ENCODE results near the gene ZNF23.

Gene ZNF23

GRCh38 chr16:71440669-71441347 is 21.2 kb downstream of the ZNF23 start:
- Histone ChIP-seq H3K9me3 (replicated peaks; ENCODE audit: low read length) (peaks cover 4% of the 10 kb centered on the region), H3K36me3 (ENCODE audit: insufficient read depth, low read length) (no peaks in the 10 kb centered on the region), H3K27me3 (ENCODE audit: control insufficient read depth, insufficient read depth, low read length) (no peaks in the 10 kb centered on the region), H3K4me1 (ENCODE audit: control insufficient read depth, insufficient read depth, low read length) (no peaks in the 10 kb centered on the region), H3K4me3 (ENCODE audit: low read length) (no peak overlapping the region), H3K9ac (ENCODE audit: low read depth, low read length) (no peak overlapping the region), H3K4me2 (ENCODE audit: low read length) (no peak overlapping the region)

DNA sequence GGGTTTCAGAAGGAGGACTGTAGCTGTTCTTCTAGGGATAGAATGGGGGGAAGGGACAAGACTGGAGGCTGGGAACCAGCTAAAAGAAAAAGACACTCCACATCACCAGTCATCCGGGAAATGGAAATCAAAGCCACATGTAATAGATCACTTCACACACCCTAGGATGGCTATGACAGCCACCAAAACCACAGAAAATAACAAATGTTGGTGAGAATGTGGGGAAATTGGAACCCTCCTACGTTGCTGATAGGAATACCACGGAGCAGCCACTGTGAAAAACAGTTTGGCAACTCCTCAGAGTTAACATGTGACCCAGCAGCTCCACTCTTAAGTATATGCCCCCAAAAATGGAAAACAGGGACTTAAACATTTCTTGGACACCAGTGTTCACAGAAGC is 22.5 kb downstream of the ZNF23 start:
- Histone ChIP-seq H3K9me3 (replicated peaks; ENCODE audit: low read length) (peaks cover 4% of the 10 kb centered on the region), H3K27me3 (ENCODE audit: control insufficient read depth, insufficient read depth, low read length) (no peaks in the 10 kb centered on the region), H3K4me2 (ENCODE audit: low read length) (no peak overlapping the region), H3K9ac (ENCODE audit: low read depth, low read length) (no peak overlapping the region), H3K36me3 (ENCODE audit: insufficient read depth, low read length) (no peaks in the 10 kb centered on the region), H3K4me1 (ENCODE audit: control insufficient read depth, insufficient read depth, low read length) (no peaks in the 10 kb centered on the region), H3K4me3 (ENCODE audit: low read length) (no peak overlapping the region)

DNA sequence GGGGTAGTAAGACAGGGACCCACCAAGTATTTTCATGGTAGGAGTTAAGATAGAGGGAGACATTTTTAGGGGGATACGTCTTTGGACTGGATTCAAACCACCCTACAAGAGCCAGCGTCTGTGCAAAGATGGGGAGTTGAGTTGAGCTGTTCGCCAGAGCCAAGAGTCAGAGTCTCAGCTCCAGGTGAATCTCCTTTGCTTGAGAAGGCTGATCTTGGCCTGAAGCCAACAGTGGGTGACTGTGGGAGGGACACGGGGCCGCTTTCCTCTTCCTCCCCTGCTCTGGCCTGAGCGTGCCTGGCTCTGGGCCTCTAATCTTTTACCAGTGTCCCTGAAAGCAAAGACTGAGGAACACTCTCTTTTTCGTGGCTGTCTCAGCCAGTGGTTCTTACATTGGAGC is 25.6 kb downstream of the ZNF23 start:
- Histone ChIP-seq H3K27me3 (ENCODE audit: control insufficient read depth, insufficient read depth, low read length) (no peaks in the 10 kb centered on the region), H3K9me3 (replicated peaks; ENCODE audit: low read length) (no peaks in the 10 kb centered on the region), H3K4me2 (ENCODE audit: low read length) (no peak overlapping the region), H3K4me3 (ENCODE audit: low read length) (no peak overlapping the region), H3K4me1 (ENCODE audit: control insufficient read depth, insufficient read depth, low read length) (no peaks in the 10 kb centered on the region), H3K36me3 (ENCODE audit: insufficient read depth, low read length) (no peaks in the 10 kb centered on the region), H3K9ac (ENCODE audit: low read depth, low read length) (no peak overlapping the region)

GRCh38 chr16:71432906-71433305 is 29.1 kb downstream of the ZNF23 start:
- Histone ChIP-seq H3K27me3 (ENCODE audit: control insufficient read depth, insufficient read depth, low read length) (no peaks in the 10 kb centered on the region), H3K9me3 (replicated peaks; ENCODE audit: low read length) (no peaks in the 10 kb centered on the region), H3K9ac (ENCODE audit: low read depth, low read length) (no peak overlapping the region), H3K36me3 (ENCODE audit: insufficient read depth, low read length) (no peaks in the 10 kb centered on the region), H3K4me3 (ENCODE audit: low read length) (no peak overlapping the region), H3K4me2 (ENCODE audit: low read length) (no peak overlapping the region), H3K4me1 (ENCODE audit: control insufficient read depth, insufficient read depth, low read length) (no peaks in the 10 kb centered on the region)

DNA sequence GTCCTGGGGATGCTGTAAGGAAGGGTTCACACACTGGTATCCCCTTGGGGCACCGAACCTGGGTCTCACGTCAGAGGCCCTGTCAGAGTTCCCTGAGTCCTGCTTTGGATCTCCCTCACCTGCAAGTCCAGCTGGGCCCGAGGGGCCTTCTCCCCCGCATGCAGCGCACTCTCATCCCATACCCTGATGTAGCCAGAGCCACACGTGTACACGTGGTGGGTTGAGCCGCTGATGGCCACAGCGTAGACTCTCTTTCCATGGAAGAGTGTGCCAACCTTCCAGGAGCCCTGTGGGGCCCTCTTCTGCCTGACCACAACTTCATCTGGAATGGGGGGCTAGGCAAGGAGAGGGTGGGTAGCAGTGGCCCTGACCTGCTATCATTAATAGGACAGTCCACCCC is 30.1 kb downstream of the ZNF23 start:
- H3K4me1 ChIP-seq (ENCODE audit: control insufficient read depth, insufficient read depth, low read length), result no peaks in the 10 kb centered on the region
- H3K4me2 ChIP-seq (ENCODE audit: low read length), result no peak overlapping the region
- H3K9me3 ChIP-seq (replicated peaks; ENCODE audit: low read length), result no peaks in the 10 kb centered on the region
- no peak overlapping the region for H3K4me3 ChIP-seq (ENCODE audit: low read length)
- H3K27me3 ChIP-seq (ENCODE audit: control insufficient read depth, insufficient read depth, low read length), result no peaks in the 10 kb centered on the region
- no peaks in the 10 kb centered on the region for H3K36me3 ChIP-seq (ENCODE audit: insufficient read depth, low read length)
- no peak overlapping the region for H3K9ac ChIP-seq (ENCODE audit: low read depth, low read length)

DNA sequence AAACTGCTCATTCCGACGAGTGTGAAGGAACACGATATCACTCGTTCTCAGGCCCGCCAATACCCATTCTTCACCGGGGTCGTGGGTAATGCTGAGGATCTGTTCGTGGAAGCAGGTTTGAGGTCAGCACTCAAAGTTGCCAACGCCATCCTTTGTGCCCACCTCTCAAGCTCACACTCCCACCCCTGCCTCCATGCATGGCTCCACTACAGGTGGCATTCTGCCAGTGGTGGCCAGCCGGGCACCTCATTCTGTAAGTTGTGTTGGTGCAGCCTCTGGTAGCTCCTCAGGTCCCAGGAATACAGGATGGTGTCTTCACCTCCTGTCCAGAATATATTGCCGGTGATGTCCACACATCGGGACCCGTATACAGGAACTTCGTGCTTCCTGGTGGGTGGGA is 30.9 kb downstream of the ZNF23 start:
- Histone ChIP-seq H3K27me3 (ENCODE audit: control insufficient read depth, insufficient read depth, low read length) (no peaks in the 10 kb centered on the region), H3K36me3 (ENCODE audit: insufficient read depth, low read length) (no peaks in the 10 kb centered on the region), H3K9me3 (replicated peaks; ENCODE audit: low read length) (no peaks in the 10 kb centered on the region), H3K4me1 (ENCODE audit: control insufficient read depth, insufficient read depth, low read length) (no peaks in the 10 kb centered on the region), H3K4me2 (ENCODE audit: low read length) (no peak overlapping the region), H3K4me3 (ENCODE audit: low read length) (no peak overlapping the region), H3K9ac (ENCODE audit: low read depth, low read length) (no peak overlapping the region)

DNA sequence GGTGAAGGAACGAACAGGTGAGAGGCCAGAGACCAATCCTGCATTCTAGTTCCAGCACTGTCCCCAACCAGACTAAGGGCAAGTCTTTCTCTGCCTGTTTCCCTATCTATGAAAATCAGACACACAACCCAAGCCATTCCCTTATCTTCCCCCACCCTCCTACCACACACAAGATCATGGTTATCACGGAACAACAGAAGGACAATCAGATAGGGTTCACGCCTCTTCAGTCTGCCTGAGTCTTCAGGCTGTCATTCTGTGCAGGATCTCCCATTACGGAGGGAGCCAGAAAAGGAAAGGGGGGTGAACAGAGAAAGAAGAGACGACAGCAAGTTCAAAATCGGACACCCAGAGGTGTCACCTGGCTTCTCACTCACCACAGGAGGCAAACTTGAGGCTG is 31.3 kb downstream of the ZNF23 start:
- Histone ChIP-seq H3K27me3 (ENCODE audit: control insufficient read depth, insufficient read depth, low read length) (peaks cover 4% of the 10 kb centered on the region), H3K9ac (ENCODE audit: low read depth, low read length) (no peak overlapping the region), H3K9me3 (replicated peaks; ENCODE audit: low read length) (no peaks in the 10 kb centered on the region), H3K4me2 (ENCODE audit: low read length) (no peak overlapping the region), H3K4me1 (ENCODE audit: control insufficient read depth, insufficient read depth, low read length) (no peaks in the 10 kb centered on the region), H3K36me3 (ENCODE audit: insufficient read depth, low read length) (no peaks in the 10 kb centered on the region), H3K4me3 (ENCODE audit: low read length) (no peak overlapping the region)

DNA sequence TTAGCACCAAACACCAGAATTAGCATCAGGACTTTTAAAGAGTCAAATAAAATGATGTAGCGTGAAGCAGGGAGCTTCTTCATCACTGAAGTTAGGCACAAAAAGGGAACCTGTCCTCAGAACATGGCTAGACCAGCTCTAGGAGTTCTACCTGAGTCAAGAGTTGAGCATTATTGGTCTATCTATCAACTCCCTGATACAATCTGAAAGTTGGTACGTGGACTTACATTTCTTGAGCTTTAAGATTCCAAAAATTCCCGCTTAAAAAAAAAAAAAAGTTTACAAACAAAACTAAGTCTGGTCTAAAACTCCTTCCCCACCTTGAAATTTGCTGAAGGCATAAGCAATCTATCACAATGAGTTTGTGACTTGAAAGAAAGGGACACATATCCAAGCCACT is 32.5 kb downstream of the ZNF23 start:
- no peaks in the 10 kb centered on the region for H3K4me1 ChIP-seq (ENCODE audit: control insufficient read depth, insufficient read depth, low read length)
- H3K4me3 ChIP-seq (ENCODE audit: low read length), result no peak overlapping the region
- no peaks in the 10 kb centered on the region for H3K36me3 ChIP-seq (ENCODE audit: insufficient read depth, low read length)
- H3K9ac ChIP-seq (ENCODE audit: low read depth, low read length), result no peak overlapping the region
- H3K4me2 ChIP-seq (ENCODE audit: low read length), result no peak overlapping the region
- peaks cover 14% of the 10 kb centered on the region for H3K27me3 ChIP-seq (ENCODE audit: control insufficient read depth, insufficient read depth, low read length)
- no peaks in the 10 kb centered on the region for H3K9me3 ChIP-seq (replicated peaks; ENCODE audit: low read length)

DNA sequence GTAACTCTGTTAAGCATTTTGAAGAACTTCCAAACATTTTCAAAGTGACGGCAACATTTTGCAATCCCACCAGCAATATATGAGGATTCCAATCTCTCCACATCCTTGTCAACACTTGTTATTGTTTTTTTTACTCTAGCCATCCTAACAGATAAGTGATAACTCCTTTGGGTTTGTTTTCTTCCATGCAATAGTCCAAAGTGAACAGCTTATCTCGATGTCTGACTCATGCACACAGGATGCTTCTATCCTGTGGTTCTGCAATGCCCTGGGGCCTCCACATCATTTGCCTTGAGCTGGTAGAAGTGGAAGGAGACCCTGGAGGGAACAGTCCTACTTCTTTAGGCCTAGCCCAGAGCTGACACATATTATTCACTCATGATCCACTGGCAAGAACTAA is 33.2 kb downstream of the ZNF23 start:
- no peak overlapping the region for H3K4me2 ChIP-seq (ENCODE audit: low read length)
- no peak overlapping the region for H3K9ac ChIP-seq (ENCODE audit: low read depth, low read length)
- no peak overlapping the region for H3K4me3 ChIP-seq (ENCODE audit: low read length)
- H3K36me3 ChIP-seq (ENCODE audit: insufficient read depth, low read length), result no peaks in the 10 kb centered on the region
- H3K9me3 ChIP-seq (replicated peaks; ENCODE audit: low read length), result no peaks in the 10 kb centered on the region
- no peaks in the 10 kb centered on the region for H3K4me1 ChIP-seq (ENCODE audit: control insufficient read depth, insufficient read depth, low read length)
- H3K27me3 ChIP-seq (ENCODE audit: control insufficient read depth, insufficient read depth, low read length), result peaks cover 21% of the 10 kb centered on the region

DNA sequence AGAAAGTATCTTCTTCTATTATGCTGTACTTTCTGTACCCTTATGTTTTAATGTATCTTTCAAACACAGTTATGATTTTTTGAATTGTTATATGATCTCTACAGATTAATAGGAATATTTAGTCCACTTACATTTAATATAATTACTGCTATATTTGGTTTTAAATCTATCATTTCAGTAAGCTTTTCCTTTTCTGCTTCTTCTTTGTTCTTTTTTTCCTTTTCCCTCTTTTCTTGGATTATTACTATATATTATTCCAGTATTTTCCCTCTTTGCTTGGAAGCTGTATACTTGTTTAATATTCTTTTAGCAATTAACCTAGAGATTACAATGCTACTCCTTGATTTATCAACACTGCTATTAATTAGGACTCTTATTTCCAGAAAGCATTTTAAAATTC is 33.7 kb downstream of the ZNF23 start:
- H3K9me3 ChIP-seq (replicated peaks; ENCODE audit: low read length), result no peaks in the 10 kb centered on the region
- no peak overlapping the region for H3K4me3 ChIP-seq (ENCODE audit: low read length)
- no peaks in the 10 kb centered on the region for H3K4me1 ChIP-seq (ENCODE audit: control insufficient read depth, insufficient read depth, low read length)
- no peaks in the 10 kb centered on the region for H3K36me3 ChIP-seq (ENCODE audit: insufficient read depth, low read length)
- peaks cover 24% of the 10 kb centered on the region for H3K27me3 ChIP-seq (ENCODE audit: control insufficient read depth, insufficient read depth, low read length)
- no peak overlapping the region for H3K4me2 ChIP-seq (ENCODE audit: low read length)
- H3K9ac ChIP-seq (ENCODE audit: low read depth, low read length), result no peak overlapping the region

- Histone ChIP-seq H3K4me1 (ENCODE audit: control insufficient read depth, insufficient read depth, low read length) (no peaks in the 10 kb centered on the region), H3K9ac (ENCODE audit: low read depth, low read length) (no peak overlapping the region), H3K27me3 (ENCODE audit: control insufficient read depth, insufficient read depth, low read length) (peaks cover 24% of the 10 kb centered on the region), H3K4me2 (ENCODE audit: low read length) (no peak overlapping the region), H3K4me3 (ENCODE audit: low read length) (no peak overlapping the region), H3K9me3 (replicated peaks; ENCODE audit: low read length) (no peaks in the 10 kb centered on the region), H3K36me3 (ENCODE audit: insufficient read depth, low read length) (no peaks in the 10 kb centered on the region)
Observed at GRCh38 chr16:71426880-71427615, 35.0 kb downstream of the ZNF23 start.
